PC-9 (cell line): ENCODE measurements around the gene SEL1L.

Experiments used
- CTCF ChIP-seq: fragments of 200-600 bp; sonication (generic); conservative IDR thresholded peaks from 2 replicates; pipeline ENCODE4 v1.6.1; 2017; ENCODE audit warnings: mixed run types, antibody characterized with exemption, mild to moderate bottlenecking, moderate library complexity
- EZH2 ChIP-seq: fragments of 200-600 bp; sonication (generic); IDR thresholded peaks from 2 replicates; pipeline ENCODE4 v1.8.0; 2017; ENCODE audit warnings: antibody characterized with exemption, low read depth

GRCh38 chr14:81436296-81437138, 97.1 kb downstream of the SEL1L start:
- TF ChIP-seq CTCF (no peak), EZH2 (no peak)
